Measurements from ENCODE around the gene ACOT11. TPM values are rescaled to one million over a fixed set of nuclear protein-coding genes. Genes with fewer than 3 reads are reported as not detected.

The ACOT11 gene
- total and polyA plus RNA-seq, 2 donors (not counting 1 experiment from before 2014, with no cell fraction given), result 0.73 to 2.5 TPM

DNA sequence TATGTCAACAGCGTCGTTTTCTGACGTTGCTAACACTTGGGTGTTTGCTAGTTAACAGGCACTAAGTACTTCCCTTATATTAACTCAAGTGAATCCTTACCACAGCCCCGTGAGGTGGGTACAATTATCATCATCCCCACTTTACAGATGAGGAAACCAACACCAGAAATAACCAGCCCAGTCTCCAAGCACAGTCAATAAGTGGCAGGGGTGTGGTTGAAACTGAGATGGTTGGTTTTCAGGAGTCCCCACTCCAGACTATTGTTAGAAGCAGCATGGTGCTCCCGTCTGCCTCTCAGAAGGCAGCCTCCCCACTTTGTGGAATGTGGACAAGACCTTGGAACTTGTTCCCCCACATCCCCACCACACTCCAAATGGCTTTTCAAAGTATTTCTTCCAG, 45.7 kb upstream of the ACOT11 start:
- Histone ChIP-seq H3K27me3 (ENCODE audit: control insufficient read depth, insufficient read depth, low read length) (peaks cover 24% of the 10 kb centered on the region), H3K27ac (ENCODE audit: insufficient read depth, low read length) (no peak overlapping the region), H3K4me3 (replicated peaks in 1 of 4; ENCODE audit: control extremely low read depth in 1 of 4, insufficient read depth in 1 of 4, low read depth in 3 of 4, low read length in 4 of 4) (no peak overlapping the region), H3K9me3 (ENCODE audit: control insufficient read depth, insufficient read depth, low read depth, low read length) (no peaks in the 10 kb centered on the region), H3K9ac (ENCODE audit: insufficient read depth, low read length) (no peak overlapping the region), H3K4me2 (ENCODE audit: extremely low read depth, insufficient read depth, low read length) (no peak overlapping the region), H3K36me3 (ENCODE audit: control insufficient read depth, insufficient read depth, low read length) (no peaks in the 10 kb centered on the region), H4K20me1 (ENCODE audit: control insufficient read depth, extremely low read depth, insufficient read depth, low read length) (no peaks in the 10 kb centered on the region), H2AFZ (ENCODE audit: low read length) (no peak overlapping the region), H3K4me1 (ENCODE audit: control insufficient read depth, extremely low read depth, insufficient read depth, low read length) (no peaks in the 10 kb centered on the region), H3K79me2 (ENCODE audit: control insufficient read depth, insufficient read depth, low read length) (no peaks in the 10 kb centered on the region)
- no peak for TF ChIP-seq EZH2 (IDR thresholded peaks at IDR 0.05; ENCODE audit: low read length, missing control alignments)
- TF ChIP-seq, protein P1, sequence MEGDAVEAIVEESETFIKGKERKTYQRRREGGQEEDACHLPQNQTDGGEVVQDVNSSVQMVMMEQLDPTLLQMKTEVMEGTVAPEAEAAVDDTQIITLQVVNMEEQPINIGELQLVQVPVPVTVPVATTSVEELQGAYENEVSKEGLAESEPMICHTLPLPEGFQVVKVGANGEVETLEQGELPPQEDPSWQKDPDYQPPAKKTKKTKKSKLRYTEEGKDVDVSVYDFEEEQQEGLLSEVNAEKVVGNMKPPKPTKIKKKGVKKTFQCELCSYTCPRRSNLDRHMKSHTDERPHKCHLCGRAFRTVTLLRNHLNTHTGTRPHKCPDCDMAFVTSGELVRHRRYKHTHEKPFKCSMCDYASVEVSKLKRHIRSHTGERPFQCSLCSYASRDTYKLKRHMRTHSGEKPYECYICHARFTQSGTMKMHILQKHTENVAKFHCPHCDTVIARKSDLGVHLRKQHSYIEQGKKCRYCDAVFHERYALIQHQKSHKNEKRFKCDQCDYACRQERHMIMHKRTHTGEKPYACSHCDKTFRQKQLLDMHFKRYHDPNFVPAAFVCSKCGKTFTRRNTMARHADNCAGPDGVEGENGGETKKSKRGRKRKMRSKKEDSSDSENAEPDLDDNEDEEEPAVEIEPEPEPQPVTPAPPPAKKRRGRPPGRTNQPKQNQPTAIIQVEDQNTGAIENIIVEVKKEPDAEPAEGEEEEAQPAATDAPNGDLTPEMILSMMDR (conservative IDR thresholded peaks at IDR 0.05 in 1 of 2, IDR thresholded peaks at IDR 0.05 in 1 of 2; ENCODE audit: low read depth in 1 of 2, low read length in 2 of 2), result no peak
- DNase-seq (ENCODE audit: low read depth in 2 of 2), result no peak

DNA sequence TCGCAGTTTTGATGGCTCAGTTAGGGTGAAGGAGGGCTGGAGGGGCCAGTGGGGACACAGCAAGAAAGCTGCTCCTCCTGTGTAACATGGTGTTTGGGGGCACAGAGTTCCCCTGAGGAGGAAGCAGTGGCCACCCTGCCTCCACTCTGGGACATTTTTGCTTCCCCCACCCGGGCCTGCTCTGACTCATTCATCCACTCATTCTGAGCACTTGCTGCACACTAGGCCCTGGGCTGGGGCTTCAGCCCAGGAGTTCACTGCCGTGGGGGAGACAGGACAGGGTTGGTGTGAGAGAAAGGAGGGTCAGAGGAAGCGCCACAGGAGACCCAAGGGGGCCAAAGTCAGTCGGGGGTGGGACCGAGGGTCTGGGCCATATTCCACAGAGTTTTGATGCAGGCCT, 41.4 kb upstream of the ACOT11 start:
- Histone ChIP-seq H3K9me3 (ENCODE audit: control insufficient read depth, insufficient read depth, low read depth, low read length) (no peaks in the 10 kb centered on the region), H3K27me3 (ENCODE audit: control insufficient read depth, insufficient read depth, low read length) (peaks cover 6% of the 10 kb centered on the region), H3K4me2 (ENCODE audit: extremely low read depth, insufficient read depth, low read length) (no peak overlapping the region), H4K20me1 (ENCODE audit: control insufficient read depth, extremely low read depth, insufficient read depth, low read length) (no peaks in the 10 kb centered on the region), H3K4me1 (ENCODE audit: control insufficient read depth, extremely low read depth, insufficient read depth, low read length) (no peaks in the 10 kb centered on the region), H3K27ac (ENCODE audit: insufficient read depth, low read length) (no peak overlapping the region), H3K36me3 (ENCODE audit: control insufficient read depth, insufficient read depth, low read length) (no peaks in the 10 kb centered on the region), H3K4me3 (replicated peaks in 1 of 4; ENCODE audit: control extremely low read depth in 1 of 4, insufficient read depth in 1 of 4, low read depth in 3 of 4, low read length in 4 of 4) (no peak overlapping the region), H3K9ac (ENCODE audit: insufficient read depth, low read length) (no peak overlapping the region), H2AFZ (ENCODE audit: low read length) (peak overlapping the region; percentile 52), H3K79me2 (ENCODE audit: control insufficient read depth, insufficient read depth, low read length) (no peaks in the 10 kb centered on the region)
- peak in 1 of 2 donors; percentile 49 for DNase-seq (ENCODE audit: low read depth in 2 of 2)
- TF ChIP-seq EZH2 (IDR thresholded peaks at IDR 0.05; ENCODE audit: low read length, missing control alignments), result no peak
- TF ChIP-seq, protein P1 (conservative IDR thresholded peaks at IDR 0.05 in 1 of 2, IDR thresholded peaks at IDR 0.05 in 1 of 2; ENCODE audit: low read depth in 1 of 2, low read length in 2 of 2), result no peak

DNA sequence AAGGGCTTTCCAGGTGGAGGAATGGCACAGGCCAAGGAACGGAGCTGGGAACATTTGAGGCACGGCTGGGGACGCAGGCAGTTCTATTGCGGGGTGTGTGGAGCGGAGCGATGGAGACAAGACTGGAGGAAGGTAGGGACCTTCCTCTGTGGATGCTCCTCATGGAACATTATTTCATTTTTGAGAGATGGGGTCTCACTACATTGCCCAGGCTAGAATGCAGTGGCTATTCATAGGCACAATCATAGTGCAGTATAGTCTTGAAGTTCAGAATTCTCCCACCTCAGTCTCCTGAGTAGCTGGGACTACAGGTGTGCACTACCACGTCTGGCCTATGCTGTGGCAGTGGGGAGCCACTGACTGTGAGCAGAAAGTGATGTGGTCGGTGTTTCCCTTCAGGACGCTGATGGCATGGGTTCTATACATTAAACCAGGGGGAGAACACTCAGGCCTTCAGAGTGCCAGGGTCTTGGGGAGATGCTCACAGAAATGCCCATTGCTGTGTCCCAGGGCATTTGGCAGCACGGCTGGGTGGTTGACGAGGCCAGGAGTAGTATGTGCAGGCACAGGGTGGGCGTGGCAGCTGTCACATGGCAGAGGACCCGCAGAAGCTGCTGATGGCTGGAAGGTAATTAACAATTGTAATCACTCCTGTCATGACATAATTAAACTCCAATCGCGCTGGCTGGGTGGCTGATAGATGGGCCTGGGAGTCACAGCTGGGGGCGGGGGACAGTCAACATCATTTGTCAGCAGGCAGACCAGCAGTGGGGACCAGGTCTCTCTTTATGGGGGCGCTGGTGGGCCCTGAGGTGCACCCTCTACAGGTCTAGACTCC, 40.8 kb upstream of the ACOT11 start:
- TF ChIP-seq EZH2 (IDR thresholded peaks at IDR 0.05; ENCODE audit: low read length, missing control alignments), result no peak
- TF ChIP-seq, protein P1 (conservative IDR thresholded peaks at IDR 0.05 in 1 of 2, IDR thresholded peaks at IDR 0.05 in 1 of 2; ENCODE audit: low read depth in 1 of 2, low read length in 2 of 2), result no peak
- Histone ChIP-seq H3K27me3 (ENCODE audit: control insufficient read depth, insufficient read depth, low read length) (peaks cover 1% of the 10 kb centered on the region), H4K20me1 (ENCODE audit: control insufficient read depth, extremely low read depth, insufficient read depth, low read length) (no peaks in the 10 kb centered on the region), H3K4me3 (replicated peaks in 1 of 4; ENCODE audit: control extremely low read depth in 1 of 4, insufficient read depth in 1 of 4, low read depth in 3 of 4, low read length in 4 of 4) (no peak overlapping the region), H3K36me3 (ENCODE audit: control insufficient read depth, insufficient read depth, low read length) (no peaks in the 10 kb centered on the region), H2AFZ (ENCODE audit: low read length) (no peak overlapping the region), H3K27ac (ENCODE audit: insufficient read depth, low read length) (no peak overlapping the region), H3K9ac (ENCODE audit: insufficient read depth, low read length) (no peak overlapping the region), H3K79me2 (ENCODE audit: control insufficient read depth, insufficient read depth, low read length) (no peaks in the 10 kb centered on the region), H3K4me1 (ENCODE audit: control insufficient read depth, extremely low read depth, insufficient read depth, low read length) (no peaks in the 10 kb centered on the region), H3K4me2 (ENCODE audit: extremely low read depth, insufficient read depth, low read length) (no peak overlapping the region), H3K9me3 (ENCODE audit: control insufficient read depth, insufficient read depth, low read depth, low read length) (no peaks in the 10 kb centered on the region)
- DNase-seq (ENCODE audit: low read depth in 2 of 2), result no peak

Measured in fibroblast of lung (primary cell).